ENCODE results near the gene LAMTOR4.
A peak's percentile ranks its signal among the peaks of the same experiment; 100 is the strongest.

The LAMTOR4 gene

GRCh38 chr7:100154651-100155491 is 6.2 kb downstream of the LAMTOR4 start:
- no peak for DNase-seq

GRCh38 chr7:100155553-100156317 is 7.0 kb downstream of the LAMTOR4 start:
- no peak for DNase-seq

- no peak for DNase-seq
Measured at GRCh38 chr7:100156331-100157068, 7.8 kb downstream of the LAMTOR4 start.

- DNase-seq: no peak
Measured at GRCh38 chr7:100157069-100157333, 8.3 kb downstream of the LAMTOR4 start.

- DNase-seq: no peak
Measured at GRCh38 chr7:100157334-100158228, 8.9 kb downstream of the LAMTOR4 start.

- peak; percentile 93 for DNase-seq
Measured at GRCh38 chr7:100158229-100159098, 9.7 kb downstream of the LAMTOR4 start, which contains the start of gene TRAPPC14. TRAPPC14 (minus strand) TSS chr7:100158723; CDS start chr7:100158499, 224 bp downstream.

- DNase-seq: no peak
Measured at GRCh38 chr7:100159099-100159623, 10.4 kb downstream of the LAMTOR4 start.

- no peak for DNase-seq
Measured at GRCh38 chr7:100160067-100160466, 11.3 kb downstream of the LAMTOR4 start.

- no peak for DNase-seq
Measured at GRCh38 chr7:100163006-100163531, 14.4 kb downstream of the LAMTOR4 start.

GRCh38 chr7:100163871-100164270 is 15.2 kb downstream of the LAMTOR4 start:
- no peak for DNase-seq

- no peak for DNase-seq
Measured at GRCh38 chr7:100166317-100166940, 17.7 kb downstream of the LAMTOR4 start.

- no peak for DNase-seq
Measured at GRCh38 chr7:100166970-100167911, 18.5 kb downstream of the LAMTOR4 start.

GRCh38 chr7:100167912-100168323 is 19.2 kb downstream of the LAMTOR4 start:
- no peak for DNase-seq

GRCh38 chr7:100169147-100169850 is 20.6 kb downstream of the LAMTOR4 start:
- DNase-seq: no peak

- no peak for DNase-seq
Measured at GRCh38 chr7:100170101-100170897, 21.6 kb downstream of the LAMTOR4 start.

GRCh38 chr7:100171087-100171681 is 22.5 kb downstream of the LAMTOR4 start:
- no peak for DNase-seq

- DNase-seq: no peak
Measured at GRCh38 chr7:100171840-100172239, 23.1 kb downstream of the LAMTOR4 start.
